ENCODE results near the gene FOXD4L5. TPM values are rescaled to one million over a fixed set of nuclear protein-coding genes. Genes with fewer than 3 reads are reported as not detected.
"Not testable (repeated sequence)": the region's sequence is repeated elsewhere in the genome, so short reads cannot be mapped to it uniquely, and the experiment has no call there.

FOXD4L5 gene
- total RNA-seq (0.09 TPM), polyA plus RNA-seq (ENCODE audit: insufficient read depth, low read depth, low replicate concordance) (not detected)
- long read RNA-seq, donor 1, result 0 reads
- long read RNA-seq, donor 2, result 0 reads
- long read RNA-seq, donor 3, result 0 reads
- long read RNA-seq, donor 4, result 0 reads
- long read RNA-seq, donor 5, result 0 reads
- long read RNA-seq, donor 6, result 0 reads
- long read RNA-seq, donor 7, result 0 reads
- long read RNA-seq, donor 8, result 0 reads
- long read RNA-seq, donor 9, result 0 reads
- long read RNA-seq, donor 10, result 0 reads

DNA sequence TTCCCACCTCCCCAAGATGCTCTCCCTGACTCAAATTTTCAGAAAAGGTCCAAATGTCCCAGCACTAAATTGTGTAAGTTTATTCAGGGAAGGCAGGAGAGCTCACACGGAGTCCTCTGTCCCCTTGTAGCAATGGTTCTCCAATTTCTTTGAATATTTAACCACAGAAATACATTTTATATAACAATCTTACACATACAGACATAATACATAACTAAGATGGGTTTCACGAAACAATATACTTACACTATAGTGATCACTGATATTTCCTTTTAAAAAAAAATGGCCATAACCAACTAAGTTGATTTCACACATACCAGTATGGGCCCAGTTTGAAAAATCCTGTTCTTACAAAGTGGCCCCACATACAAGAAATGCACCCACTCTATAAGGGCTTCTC, at the start of gene FOXD4L5:
FOXD4L5 (minus strand) TSS at position 101 of the 400 bp plus-strand sequence. CDS start 832 bp downstream, outside the sequence.
- H3K27me3 ChIP-seq (ENCODE audit: control insufficient read depth, insufficient read depth, low read length); H3K9ac ChIP-seq (ENCODE audit: low read length in 3 of 3); FAIRE-seq; H3K9me3 ChIP-seq (ENCODE audit: control insufficient read depth in 2 of 3, insufficient read depth in 1 of 3, low read length in 3 of 3); H3K4me3 ChIP-seq (ENCODE audit: low read length in 3 of 3); intact Hi-C loops (cut with DNase I); H3K27ac ChIP-seq (ENCODE audit: low read depth in 2 of 2, low read length in 2 of 2); DNase-seq; H3K4me1 ChIP-seq (ENCODE audit: control insufficient read depth in 2 of 3, insufficient read depth in 2 of 3, low read depth in 1 of 3, low read length in 3 of 3); H3K36me3 ChIP-seq (ENCODE audit: control insufficient read depth in 2 of 3, insufficient read depth in 3 of 3, low read length in 3 of 3): not testable (repeated sequence)

DNA sequence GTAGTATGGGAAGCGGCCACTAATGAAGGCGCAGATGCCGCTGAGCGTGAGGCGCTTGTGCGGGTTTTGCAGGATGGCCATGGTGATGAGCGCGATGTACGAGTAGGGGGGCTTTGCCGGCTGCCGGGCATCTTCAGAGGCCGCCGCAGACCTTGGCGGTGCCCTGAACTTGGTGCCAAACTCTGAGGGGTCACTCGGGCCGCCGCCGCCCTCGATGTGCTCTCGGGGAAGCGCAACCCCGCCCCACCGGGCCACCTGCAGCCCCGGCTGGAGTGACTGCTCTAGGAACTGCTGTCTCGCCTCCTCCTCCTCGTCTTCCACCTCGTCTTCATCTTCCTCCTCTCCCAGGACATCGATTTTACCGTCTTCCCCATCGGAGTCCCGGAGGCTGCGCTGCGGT, 1.1 kb downstream of the FOXD4L5 start:
- H3K9ac ChIP-seq (ENCODE audit: low read length in 3 of 3); H3K4me1 ChIP-seq (ENCODE audit: control insufficient read depth in 2 of 3, insufficient read depth in 2 of 3, low read depth in 1 of 3, low read length in 3 of 3); H3K36me3 ChIP-seq (ENCODE audit: control insufficient read depth in 2 of 3, insufficient read depth in 3 of 3, low read length in 3 of 3); FAIRE-seq; H3K27ac ChIP-seq (ENCODE audit: low read depth in 2 of 2, low read length in 2 of 2); intact Hi-C loops (cut with DNase I); H3K9me3 ChIP-seq (ENCODE audit: control insufficient read depth in 2 of 3, insufficient read depth in 1 of 3, low read length in 3 of 3); H3K27me3 ChIP-seq (ENCODE audit: control insufficient read depth, insufficient read depth, low read length); H3K4me3 ChIP-seq (ENCODE audit: low read length in 3 of 3): not testable (repeated sequence)
- DNase-seq, result peak in 1 of 5 donors; percentile 10

DNA sequence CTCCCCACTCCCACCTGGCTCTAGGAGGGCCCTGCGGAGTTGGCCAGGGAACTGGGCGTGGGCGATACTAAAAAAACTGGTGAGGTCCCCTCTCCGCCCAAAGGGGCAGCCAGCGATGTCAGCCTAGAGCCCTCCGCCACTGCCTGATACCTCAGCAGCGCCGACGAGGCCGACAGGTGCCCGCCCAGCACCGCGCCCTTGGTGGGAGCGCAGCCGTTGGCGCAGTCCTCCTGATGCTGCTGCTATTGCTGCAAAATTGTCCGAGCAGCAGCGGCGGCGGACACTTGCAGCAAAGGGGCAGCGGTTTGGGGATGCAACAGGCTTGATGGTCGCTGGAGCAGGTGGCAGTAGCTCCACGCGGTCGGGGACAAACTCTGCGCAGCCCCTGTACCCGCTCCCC, 2.0 kb downstream of the FOXD4L5 start:
- not testable (repeated sequence) for DNase-seq

More for the DNA sequence above, 2.0 kb downstream of the FOXD4L5 start:
- H3K27ac ChIP-seq (ENCODE audit: low read depth in 2 of 2, low read length in 2 of 2); H3K27me3 ChIP-seq (ENCODE audit: control insufficient read depth, insufficient read depth, low read length); H3K4me3 ChIP-seq (ENCODE audit: low read length in 3 of 3); H3K9me3 ChIP-seq (ENCODE audit: control insufficient read depth in 2 of 3, insufficient read depth in 1 of 3, low read length in 3 of 3); H3K4me1 ChIP-seq (ENCODE audit: control insufficient read depth in 2 of 3, insufficient read depth in 2 of 3, low read depth in 1 of 3, low read length in 3 of 3); FAIRE-seq; H3K9ac ChIP-seq (ENCODE audit: low read length in 3 of 3); H3K36me3 ChIP-seq (ENCODE audit: control insufficient read depth in 2 of 3, insufficient read depth in 3 of 3, low read length in 3 of 3); intact Hi-C loops (cut with DNase I): not testable (repeated sequence)

Measured in kidney (tissue), 19 donors.